Fibroblast of upper back skin (primary cell): ENCODE results near the gene TUBA1C.
A peak's percentile ranks its signal among the peaks of the same experiment; 100 is the strongest.
"Not testable (repeated sequence)": the region's sequence is repeated elsewhere in the genome, so short reads cannot be mapped to it uniquely, and the experiment has no call there.

ENCODE experiments used
- DNase-seq: peaks from one replicate; pipeline ENCODE4 v3.0.0-alpha.2; 2013

Gene TUBA1C

GRCh38 chr12:49264873-49265792 is at the start of gene TUBA1C:
Gene TUBA1C (plus strand): TSS chr12:49265082. CDS start chr12:49265182, 100 bp downstream.
- DNase-seq = peak; percentile 94

GRCh38 chr12:49219417-49220026 is 45.4 kb upstream of the TUBA1C start:
- no peak for DNase-seq

GRCh38 chr12:49220972-49221371 is 43.9 kb upstream of the TUBA1C start:
- DNase-seq = no peak

- DNase-seq = no peak
Observed at GRCh38 chr12:49223122-49223521, 41.8 kb upstream of the TUBA1C start.

- DNase-seq = no peak
Observed at GRCh38 chr12:49223590-49224369, 41.1 kb upstream of the TUBA1C start.

- peak; percentile 56 for DNase-seq
Observed at GRCh38 chr12:49225576-49226166, 39.2 kb upstream of the TUBA1C start.

GRCh38 chr12:49227713-49228112 is 37.2 kb upstream of the TUBA1C start:
- no peak for DNase-seq

- DNase-seq = no peak
Observed at GRCh38 chr12:49228653-49229052, 36.2 kb upstream of the TUBA1C start.

GRCh38 chr12:49230176-49230804 is 34.6 kb upstream of the TUBA1C start:
- DNase-seq = no peak

GRCh38 chr12:49230805-49231194 is 34.1 kb upstream of the TUBA1C start:
- DNase-seq = no peak

- peak; percentile 18 for DNase-seq
Observed at GRCh38 chr12:49231878-49232655, 32.8 kb upstream of the TUBA1C start.

GRCh38 chr12:49232940-49233841 is 31.7 kb upstream of the TUBA1C start:
- peak; percentile 65 for DNase-seq

- DNase-seq = no peak
Observed at GRCh38 chr12:49233842-49234526, 30.9 kb upstream of the TUBA1C start.

- no peak for DNase-seq
Observed at GRCh38 chr12:49236423-49236822, 28.5 kb upstream of the TUBA1C start.

GRCh38 chr12:49243631-49244030 is 21.3 kb upstream of the TUBA1C start:
- DNase-seq = no peak

- peak; percentile 93 for DNase-seq
Observed at GRCh38 chr12:49244176-49244575, 20.7 kb upstream of the TUBA1C start.

- no peak for DNase-seq
Observed at GRCh38 chr12:49251357-49251756, 13.5 kb upstream of the TUBA1C start.

- no peak for DNase-seq
Observed at GRCh38 chr12:49253033-49253623, 11.8 kb upstream of the TUBA1C start.

GRCh38 chr12:49255456-49255855 is 9.4 kb upstream of the TUBA1C start:
- DNase-seq = not testable (repeated sequence)
